ENCODE results near the gene FLT4. TPM values are rescaled to one million over a fixed set of nuclear protein-coding genes. Genes with fewer than 3 reads are reported as not detected.
"Not testable (repeated sequence)": the region's sequence is repeated elsewhere in the genome, so short reads cannot be mapped to it uniquely, and the experiment has no call there.

The FLT4 gene
- total RNA-seq, 2 donors from 2014 or later, result 6.3 to 7.5 TPM

GRCh38 chr5:180665682-180666404 is 16.4 kb upstream of the FLT4 start:
- DNase-seq (no peak), ATAC-seq (no peak)
- TF ChIP-seq POLR2A (IDR thresholded peaks at IDR 0.05), result no peak
- TF ChIP-seq, protein P1, sequence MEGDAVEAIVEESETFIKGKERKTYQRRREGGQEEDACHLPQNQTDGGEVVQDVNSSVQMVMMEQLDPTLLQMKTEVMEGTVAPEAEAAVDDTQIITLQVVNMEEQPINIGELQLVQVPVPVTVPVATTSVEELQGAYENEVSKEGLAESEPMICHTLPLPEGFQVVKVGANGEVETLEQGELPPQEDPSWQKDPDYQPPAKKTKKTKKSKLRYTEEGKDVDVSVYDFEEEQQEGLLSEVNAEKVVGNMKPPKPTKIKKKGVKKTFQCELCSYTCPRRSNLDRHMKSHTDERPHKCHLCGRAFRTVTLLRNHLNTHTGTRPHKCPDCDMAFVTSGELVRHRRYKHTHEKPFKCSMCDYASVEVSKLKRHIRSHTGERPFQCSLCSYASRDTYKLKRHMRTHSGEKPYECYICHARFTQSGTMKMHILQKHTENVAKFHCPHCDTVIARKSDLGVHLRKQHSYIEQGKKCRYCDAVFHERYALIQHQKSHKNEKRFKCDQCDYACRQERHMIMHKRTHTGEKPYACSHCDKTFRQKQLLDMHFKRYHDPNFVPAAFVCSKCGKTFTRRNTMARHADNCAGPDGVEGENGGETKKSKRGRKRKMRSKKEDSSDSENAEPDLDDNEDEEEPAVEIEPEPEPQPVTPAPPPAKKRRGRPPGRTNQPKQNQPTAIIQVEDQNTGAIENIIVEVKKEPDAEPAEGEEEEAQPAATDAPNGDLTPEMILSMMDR (IDR thresholded peaks at IDR 0.05), result no peak
- no peaks in the 10 kb centered on the region for H3K27me3 ChIP-seq
- H3K27ac ChIP-seq, result no peak overlapping the region
- peaks cover 4% of the 10 kb centered on the region for H3K4me1 ChIP-seq
- H3K36me3 ChIP-seq (replicated peaks in 1 of 2; ENCODE audit: insufficient read depth in 1 of 2, low read depth in 2 of 2), result no peaks in the 10 kb centered on the region
- WGBS, 2 donors, result 71 to 73% methylated on average over 21 to 22 of the region's 22 CpGs
- H3K4me3 ChIP-seq, result no peak overlapping the region
- intact Hi-C loops (cut with DNase I), result no loop called here
- no peaks in the 10 kb centered on the region for H3K9me3 ChIP-seq

GRCh38 chr5:180658774-180659564 is 9.6 kb upstream of the FLT4 start:
- DNase-seq, result no peak
- intact Hi-C loops (cut with DNase I), result no loop called here

DNA sequence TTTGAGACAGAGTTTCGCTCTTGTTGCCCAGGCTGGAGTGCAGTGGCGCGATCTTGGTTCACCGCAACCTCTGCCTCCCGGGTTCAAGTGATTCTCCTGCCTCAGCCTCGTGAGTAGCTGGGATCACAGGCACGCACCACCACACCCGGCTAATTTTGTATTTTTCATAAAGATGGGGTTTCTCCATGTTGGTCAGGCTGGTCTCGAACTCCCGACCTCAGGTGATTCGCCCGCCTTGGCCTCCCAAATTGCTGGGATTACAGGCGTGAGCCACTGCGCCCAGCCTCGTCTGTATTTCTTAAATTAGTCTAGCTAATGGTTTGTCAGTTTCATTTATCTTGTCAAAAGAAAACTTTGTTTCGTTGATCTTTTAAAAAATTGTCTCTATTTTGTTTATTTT is 5.8 kb upstream of the FLT4 start:
- H3K9me3 ChIP-seq; ATAC-seq; intact Hi-C loops (cut with DNase I); H3K36me3 ChIP-seq (replicated peaks in 1 of 2; ENCODE audit: insufficient read depth in 1 of 2, low read depth in 2 of 2); H3K27ac ChIP-seq; DNase-seq; H3K4me1 ChIP-seq; H3K27me3 ChIP-seq; H3K4me3 ChIP-seq: not testable (repeated sequence)
- WGBS, 2 donors, result 78 to 79% methylated on average over 16 of the region's 16 CpGs

More at GRCh38 chr5:180658774-180659564, 9.6 kb upstream of the FLT4 start:
- Histone ChIP-seq H3K9me3 (no peaks in the 10 kb centered on the region), H3K36me3 (replicated peaks in 1 of 2; ENCODE audit: insufficient read depth in 1 of 2, low read depth in 2 of 2) (no peaks in the 10 kb centered on the region), H3K27me3 (no peaks in the 10 kb centered on the region), H3K4me1 (no peaks in the 10 kb centered on the region), H3K27ac (no peak overlapping the region), H3K4me3 (no peak overlapping the region)
- no peak for ATAC-seq
- TF ChIP-seq POLR2A (IDR thresholded peaks at IDR 0.05), result no peak
- TF ChIP-seq, protein P1 (IDR thresholded peaks at IDR 0.05), result no peak
- 24 to 34% methylated on average over 43 to 49 of the region's 54 CpGs for WGBS, 2 donors

- Histone ChIP-seq H3K4me3 (no peak overlapping the region), H3K27ac (no peak overlapping the region), H3K27me3 (peaks cover 0 to 5% of the 10 kb centered on the region in 2 donors), H3K9me3 (no peaks in the 10 kb centered on the region), H3K4me1 (peaks cover 15% of the 10 kb centered on the region), H3K36me3 (replicated peaks in 1 of 2; ENCODE audit: insufficient read depth in 1 of 2, low read depth in 2 of 2) (no peaks in the 10 kb centered on the region)
- WGBS, 2 donors, result 37 to 42% methylated on average over 5 of the region's 5 CpGs
- no peak for ATAC-seq
- DNase-seq, result no peak
- intact Hi-C loops (cut with DNase I), result no loop called here
- TF ChIP-seq, protein P1 (IDR thresholded peaks at IDR 0.05), result no peak
- no peak for TF ChIP-seq POLR2A (IDR thresholded peaks at IDR 0.05)
Measured at GRCh38 chr5:180652771-180653170, 3.4 kb upstream of the FLT4 start.

- H3K27ac ChIP-seq, result no peak overlapping the region
- H3K4me3 ChIP-seq, result no peak overlapping the region
- 72 to 82% methylated on average over 11 of the region's 11 CpGs for WGBS, 2 donors
- H3K27me3 ChIP-seq, result peaks cover 0 to 5% of the 10 kb centered on the region in 2 donors
- ATAC-seq (no peak), DNase-seq (no peak)
- TF ChIP-seq POLR2A (IDR thresholded peaks at IDR 0.05), result no peak
- TF ChIP-seq, protein P1 (IDR thresholded peaks at IDR 0.05), result no peak
- no peaks in the 10 kb centered on the region for H3K9me3 ChIP-seq
- no peaks in the 10 kb centered on the region for H3K36me3 ChIP-seq (replicated peaks in 1 of 2; ENCODE audit: insufficient read depth in 1 of 2, low read depth in 2 of 2)
- H3K4me1 ChIP-seq, result peaks cover 15% of the 10 kb centered on the region
- intact Hi-C loops (cut with DNase I), result no loop called here
Measured at GRCh38 chr5:180652346-180652745, 2.9 kb upstream of the FLT4 start.

All from body of pancreas (tissue), 4 donors.